ENCODE results near the gene CCDC201.
"Not testable (repeated sequence)": the region's sequence is repeated elsewhere in the genome, so short reads cannot be mapped to it uniquely, and the experiment has no call there.

CCDC201 gene

GRCh38 chr7:45872116-45873034, 507 bp downstream of the CCDC201 start:
- DNase-seq: no peak

GRCh38 chr7:45869426-45869825, 3.5 kb downstream of the CCDC201 start:
- no peak for DNase-seq

- no peak for DNase-seq
These were observed 5.4 kb downstream of the CCDC201 start for GRCh38 chr7:45867471-45867870.

- no peak for DNase-seq
These were observed 7.1 kb downstream of the CCDC201 start for GRCh38 chr7:45865594-45866410.

- DNase-seq: no peak
These were observed 9.2 kb downstream of the CCDC201 start for GRCh38 chr7:45863715-45864114.

- not testable (repeated sequence) for DNase-seq
These were observed 16.0 kb downstream of the CCDC201 start for GRCh38 chr7:45856888-45857287.

GRCh38 chr7:45855680-45856079, 17.2 kb downstream of the CCDC201 start:
- not testable (repeated sequence) for DNase-seq

- DNase-seq: not testable (repeated sequence)
These were observed 19.4 kb downstream of the CCDC201 start for GRCh38 chr7:45853491-45853890.

- DNase-seq: not testable (repeated sequence)
These were observed 19.9 kb downstream of the CCDC201 start for GRCh38 chr7:45852984-45853383.

GRCh38 chr7:45848734-45849133, 24.1 kb downstream of the CCDC201 start:
- DNase-seq: not testable (repeated sequence)

- DNase-seq: not testable (repeated sequence)
These were observed 26.3 kb downstream of the CCDC201 start for GRCh38 chr7:45846536-45846935.

GRCh38 chr7:45841926-45842717, 30.8 kb downstream of the CCDC201 start:
- not testable (repeated sequence) for DNase-seq

GRCh38 chr7:45838852-45839251, 34.0 kb downstream of the CCDC201 start:
- not testable (repeated sequence) for DNase-seq

- DNase-seq: peak; percentile 27
These were observed 40.3 kb downstream of the CCDC201 start for GRCh38 chr7:45832433-45833177.

- DNase-seq: not testable (repeated sequence)
These were observed 43.0 kb downstream of the CCDC201 start for GRCh38 chr7:45829846-45830245.

- DNase-seq: not testable (repeated sequence)
These were observed 45.2 kb downstream of the CCDC201 start for GRCh38 chr7:45827731-45828130.

GRCh38 chr7:45826550-45826949, 46.3 kb downstream of the CCDC201 start:
- not testable (repeated sequence) for DNase-seq

- not testable (repeated sequence) for DNase-seq
These were observed 54.1 kb downstream of the CCDC201 start for GRCh38 chr7:45818763-45819162.

- not testable (repeated sequence) for DNase-seq
These were observed 55.0 kb downstream of the CCDC201 start for GRCh38 chr7:45817913-45818312.

GRCh38 chr7:45817016-45817415, 55.9 kb downstream of the CCDC201 start:
- DNase-seq: not testable (repeated sequence)

GRCh38 chr7:45814216-45815118, 58.4 kb downstream of the CCDC201 start:
- not testable (repeated sequence) for DNase-seq

Data from NCI-H1092 (cell line).